Glomerular endothelial cell (primary cell): ENCODE results near the gene VGLL3. TPM values are rescaled to one million over a fixed set of nuclear protein-coding genes. Genes with fewer than 3 reads are reported as not detected.
"Not testable (repeated sequence)": the region's sequence is repeated elsewhere in the genome, so short reads cannot be mapped to it uniquely, and the experiment has no call there.

ENCODE experiments used
- DNase-seq: peaks from one replicate; pipeline ENCODE4 v3.0.0-alpha.2; 2011; ENCODE audit warnings: low read depth, low spot score; ENCODE audit errors: extremely low read depth
- total RNA-seq: library from RNA; depleted of rRNA; stranded (reverse); fragments of >200 nt; gene quantifications from 2 replicates; pipeline ENCODE4 v1.2.3, GENCODE V29; 2015

Gene VGLL3
- total RNA-seq, 1 donor from 2014 or later = 7.2 TPM

DNA sequence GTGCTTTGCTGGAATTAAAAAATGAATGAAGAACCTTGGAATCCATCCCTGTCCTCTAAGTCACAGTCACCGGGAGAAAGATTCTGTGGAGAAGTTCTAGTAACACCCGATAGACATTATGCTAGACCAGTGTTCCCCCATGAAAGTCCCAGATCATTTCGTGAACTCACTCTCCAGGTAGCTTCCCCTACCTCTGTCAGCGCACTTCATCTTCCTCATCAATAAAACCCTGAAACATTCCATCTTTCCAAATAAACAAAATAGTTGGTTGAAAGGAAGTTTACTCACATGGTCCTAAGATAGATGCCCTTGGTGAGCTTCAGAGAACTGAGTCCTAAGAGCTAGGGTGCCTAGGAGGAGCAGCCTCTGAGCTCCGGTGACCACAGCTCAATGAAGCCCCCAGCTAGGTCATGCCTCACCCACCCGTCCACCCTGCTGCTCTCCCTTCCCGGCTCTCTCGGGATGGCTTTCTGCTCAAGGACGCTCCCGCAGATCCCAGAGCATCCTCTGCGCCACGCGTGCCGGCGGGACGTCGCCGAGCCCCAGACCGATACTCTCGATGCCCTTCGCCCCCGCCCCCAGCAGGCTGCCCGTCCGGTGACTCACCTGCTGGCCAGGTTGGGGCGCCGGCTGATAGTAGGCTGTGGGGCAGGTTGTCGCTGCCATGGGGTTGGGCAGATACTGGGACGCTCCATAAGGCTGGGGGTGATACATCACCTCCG lies 776 bp downstream of the VGLL3 start:
- DNase-seq = no peak

DNA sequence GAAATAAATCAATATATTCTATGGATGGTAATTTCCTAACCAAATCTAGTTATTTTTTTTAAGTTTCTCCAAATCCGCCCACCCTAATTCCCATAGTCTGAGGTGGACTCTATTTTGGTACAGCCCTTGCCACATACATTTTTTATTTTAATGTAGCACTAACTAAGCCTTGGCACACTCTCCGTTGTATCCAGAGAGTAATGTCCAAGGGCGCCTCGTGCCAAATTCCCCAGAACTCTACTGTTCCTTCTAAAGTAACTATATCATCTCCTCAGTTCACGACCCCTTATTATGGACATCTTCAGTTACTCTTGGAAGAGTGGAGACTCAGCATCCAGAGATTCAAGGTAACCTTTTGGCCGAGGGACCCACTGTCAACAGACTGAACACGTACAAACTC lies 1.3 kb downstream of the VGLL3 start:
- DNase-seq = no peak

DNA sequence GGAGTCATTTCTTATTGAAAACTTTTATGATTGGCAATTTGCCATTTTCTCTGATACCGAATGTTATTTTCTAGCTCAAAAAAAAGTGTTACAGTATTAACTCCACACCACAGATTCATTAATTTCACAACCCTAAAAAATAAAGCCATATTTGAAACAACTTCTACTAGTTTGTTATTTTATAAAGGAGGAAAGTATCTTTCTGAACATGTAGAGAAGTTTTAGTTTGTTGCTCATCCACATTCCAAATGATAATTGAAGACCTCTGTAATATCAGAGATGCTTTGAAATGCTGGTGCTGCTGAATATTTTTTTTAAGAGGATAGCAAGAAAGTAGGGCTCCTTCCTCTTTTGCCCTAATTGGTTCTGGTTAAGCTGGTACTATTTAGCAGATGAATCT lies 1.9 kb downstream of the VGLL3 start:
- DNase-seq = no peak

- DNase-seq = no peak
Measured at GRCh38 chr3:86988235-86988634, 2.7 kb downstream of the VGLL3 start.

DNA sequence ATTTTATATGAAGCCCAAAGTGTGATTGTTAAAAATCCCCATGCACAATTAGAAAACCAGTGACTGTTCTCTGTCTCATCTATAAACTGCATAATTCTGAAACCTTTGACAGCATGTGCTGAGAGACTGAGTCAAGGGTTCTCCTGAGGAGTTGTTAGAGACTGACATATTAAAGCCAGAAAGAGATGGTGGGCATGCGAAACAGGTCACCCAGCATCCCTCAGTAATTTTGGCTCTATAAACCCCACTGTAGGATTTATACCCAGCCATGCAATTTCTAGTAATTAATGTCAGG lies 3.6 kb downstream of the VGLL3 start:
- DNase-seq = no peak

- DNase-seq = no peak
Measured at GRCh38 chr3:86986671-86987420, 4.1 kb downstream of the VGLL3 start.

GRCh38 chr3:86985181-86985826 lies 5.6 kb downstream of the VGLL3 start:
- no peak for DNase-seq

DNA sequence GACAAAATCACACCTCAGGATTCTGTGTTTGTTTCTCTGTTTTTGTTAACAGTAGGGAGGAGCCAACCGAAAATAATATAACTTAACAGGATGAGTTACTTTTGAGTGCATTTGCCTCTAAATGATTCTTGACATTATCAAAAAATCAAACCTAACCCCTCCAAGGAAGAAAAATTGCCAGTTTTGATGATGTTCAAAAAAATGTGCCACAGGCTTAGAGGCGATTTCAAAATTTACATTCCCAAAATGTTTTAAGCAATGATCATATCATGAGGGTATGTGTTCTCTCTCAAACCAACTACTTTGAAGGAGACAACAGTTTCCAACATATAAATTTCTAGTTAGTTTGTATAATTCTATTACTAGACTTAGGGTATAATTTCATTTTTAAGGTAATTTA lies 6.7 kb downstream of the VGLL3 start:
- DNase-seq = no peak

DNA sequence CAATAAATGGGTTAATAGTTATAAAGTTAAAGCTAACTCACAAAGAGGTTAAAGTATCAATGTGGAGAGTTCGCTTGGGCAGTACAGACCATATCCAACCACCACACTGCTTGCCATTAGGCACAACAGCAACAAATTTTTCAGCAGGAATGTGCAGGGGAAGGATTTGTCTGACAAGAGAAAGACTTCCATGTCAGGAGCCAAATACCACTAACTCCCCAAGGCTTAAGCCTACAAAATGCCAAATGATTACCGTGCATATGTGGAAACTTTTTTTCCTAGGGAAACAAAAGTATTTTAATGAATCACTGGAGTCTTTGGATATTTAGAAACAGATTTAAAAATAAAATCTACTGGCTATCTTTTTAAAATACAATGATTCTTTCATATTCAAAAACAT lies 8.1 kb downstream of the VGLL3 start:
- no peak for DNase-seq

GRCh38 chr3:86978111-86978551 lies 12.8 kb downstream of the VGLL3 start:
- DNase-seq = no peak

- no peak for DNase-seq
Measured at GRCh38 chr3:86976219-86976618, 14.7 kb downstream of the VGLL3 start.

DNA sequence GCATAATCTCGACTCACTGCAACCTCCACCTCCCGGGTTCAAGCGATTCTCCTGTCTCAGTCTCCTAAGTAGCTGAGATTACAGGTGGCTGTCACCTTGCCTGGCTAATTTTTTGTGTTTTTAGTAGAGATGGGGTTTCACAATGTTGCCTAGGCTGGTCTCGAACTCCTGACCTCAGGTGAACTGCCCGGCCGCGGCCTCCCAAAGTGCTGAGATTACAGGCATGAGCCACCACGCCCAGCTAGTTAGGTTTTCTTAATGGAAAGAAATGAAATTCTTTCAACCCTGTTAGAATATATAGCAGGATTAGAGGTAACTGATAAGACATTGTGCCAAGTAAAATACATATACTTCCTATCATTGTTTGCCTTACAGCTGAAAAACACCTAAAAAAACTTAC lies 16.8 kb downstream of the VGLL3 start:
- not testable (repeated sequence) for DNase-seq

- DNase-seq = no peak
Measured at GRCh38 chr3:86973440-86973839, 17.5 kb downstream of the VGLL3 start.

DNA sequence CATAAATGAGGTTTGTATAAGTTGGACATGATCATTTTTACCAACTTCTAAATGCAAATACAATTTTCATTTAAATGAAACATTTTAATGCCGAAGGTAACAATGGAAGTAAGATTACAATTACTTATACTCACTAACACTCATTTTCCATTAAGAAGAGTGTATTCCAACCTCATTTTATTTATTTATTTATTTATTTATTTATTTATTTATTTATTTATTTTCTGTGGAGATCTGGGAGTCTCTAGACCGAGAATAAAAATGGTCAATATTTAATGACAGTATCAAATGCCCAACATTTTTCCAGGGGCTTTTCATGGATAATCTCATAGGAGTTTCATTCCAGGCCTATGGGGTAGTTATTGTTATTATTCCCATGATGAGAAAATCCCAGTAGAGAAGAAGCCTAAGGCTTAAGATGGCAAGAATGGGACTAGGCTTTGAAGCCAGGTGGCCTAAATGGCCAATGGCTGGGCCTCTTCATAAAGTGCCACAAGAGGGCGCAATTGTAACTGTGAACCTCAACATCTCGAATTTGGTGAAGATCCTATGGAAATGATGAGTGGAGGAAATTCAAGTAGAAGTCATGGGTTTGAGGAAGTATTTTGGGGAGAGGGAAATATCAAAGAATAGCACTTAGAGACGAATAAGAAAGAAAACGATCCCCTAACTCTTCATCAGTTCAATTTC lies 21.3 kb downstream of the VGLL3 start:
- no peak for DNase-seq

DNA sequence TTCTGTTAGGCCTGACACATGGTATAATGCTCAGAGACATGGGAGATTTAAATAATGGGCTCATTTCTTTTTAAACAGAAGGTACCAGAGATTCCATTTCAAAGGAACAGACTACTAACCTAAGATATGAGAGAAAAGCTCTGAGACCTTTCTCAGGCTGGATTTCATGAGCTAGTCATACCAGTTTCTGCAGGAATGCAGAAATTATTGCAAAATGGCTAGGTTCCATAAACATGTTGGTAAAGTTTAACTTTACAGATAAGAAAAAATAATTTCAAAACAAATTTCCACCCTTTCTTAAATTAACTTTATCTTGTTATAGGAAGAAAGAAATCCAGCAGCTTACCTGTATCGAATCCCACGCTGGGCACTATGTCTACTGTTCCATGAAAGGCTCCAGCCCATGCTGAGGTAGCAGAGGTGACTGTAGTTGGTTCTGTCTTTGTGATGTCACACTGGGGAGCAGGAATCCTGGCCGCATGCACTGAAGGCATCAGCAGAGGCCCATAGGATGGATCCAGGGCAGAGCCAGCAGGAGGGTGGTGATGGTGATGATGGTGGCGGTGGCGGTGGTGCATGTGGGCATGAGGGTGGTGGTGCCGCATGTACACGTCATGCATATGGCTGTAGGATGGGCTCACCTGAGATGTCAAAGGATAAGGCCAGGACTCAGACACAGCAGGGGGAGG lies 22.6 kb downstream of the VGLL3 start:
- DNase-seq = no peak

DNA sequence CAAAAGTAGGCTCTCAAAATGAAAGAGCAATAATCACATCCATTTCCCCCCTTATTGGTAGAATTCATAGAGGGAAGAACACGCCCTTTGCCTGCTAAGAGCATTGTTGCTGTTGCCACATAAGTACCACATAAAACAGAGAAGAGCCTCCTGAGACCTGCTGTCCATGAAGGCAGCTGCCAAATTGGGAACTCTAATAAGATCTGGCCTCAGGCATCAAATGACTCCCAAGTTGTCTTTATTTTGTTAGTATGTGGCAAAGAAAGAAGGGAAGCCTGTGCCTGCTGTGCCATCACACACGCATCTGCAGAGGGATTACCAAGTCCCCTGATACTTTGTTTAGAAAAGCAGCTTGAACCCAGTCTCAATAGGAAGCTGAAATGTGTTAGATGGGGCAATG lies 23.9 kb downstream of the VGLL3 start:
- no peak for DNase-seq

DNA sequence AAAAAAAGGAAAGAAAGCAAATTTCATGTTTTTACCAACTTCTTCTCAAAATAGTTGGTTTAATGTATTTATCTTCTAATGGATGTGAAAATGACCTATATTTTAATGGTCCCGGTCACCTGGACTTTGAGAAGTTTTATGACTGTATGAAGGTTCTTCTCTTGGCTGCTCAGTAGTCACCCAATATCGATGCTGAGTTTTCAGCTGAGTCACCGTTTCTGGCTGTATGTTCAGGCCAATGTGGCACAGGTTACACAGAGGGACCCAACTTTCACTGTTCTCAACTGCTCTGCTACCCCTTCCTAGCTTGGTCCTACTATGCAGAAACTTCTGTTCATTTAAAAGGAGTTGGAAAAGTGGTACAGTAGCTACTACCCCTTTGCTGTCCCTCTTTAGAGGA lies 25.8 kb downstream of the VGLL3 start:
- no peak for DNase-seq

- DNase-seq = no peak
Measured at GRCh38 chr3:86963611-86964010, 27.3 kb downstream of the VGLL3 start.

- no peak for DNase-seq
Measured at GRCh38 chr3:86961297-86961696, 29.7 kb downstream of the VGLL3 start.

DNA sequence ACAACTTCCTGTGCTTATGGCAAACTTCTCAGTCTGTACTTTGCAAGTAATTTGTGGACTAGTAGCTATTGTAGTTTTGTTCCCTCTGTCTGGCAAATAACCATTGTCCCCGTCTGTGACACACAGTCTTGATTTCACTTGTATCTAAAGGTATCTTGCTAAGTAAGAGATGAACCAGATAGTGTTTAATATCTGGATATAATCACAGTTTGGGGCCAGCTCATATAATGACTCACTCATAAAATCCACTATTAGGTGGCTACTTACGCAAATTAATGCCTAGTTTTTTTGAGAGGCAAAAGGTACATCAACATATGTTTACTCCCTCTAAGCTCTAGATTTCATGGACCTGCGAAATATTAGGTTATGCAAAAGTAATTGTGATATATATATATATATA lies 30.4 kb downstream of the VGLL3 start:
- no peak for DNase-seq

DNA sequence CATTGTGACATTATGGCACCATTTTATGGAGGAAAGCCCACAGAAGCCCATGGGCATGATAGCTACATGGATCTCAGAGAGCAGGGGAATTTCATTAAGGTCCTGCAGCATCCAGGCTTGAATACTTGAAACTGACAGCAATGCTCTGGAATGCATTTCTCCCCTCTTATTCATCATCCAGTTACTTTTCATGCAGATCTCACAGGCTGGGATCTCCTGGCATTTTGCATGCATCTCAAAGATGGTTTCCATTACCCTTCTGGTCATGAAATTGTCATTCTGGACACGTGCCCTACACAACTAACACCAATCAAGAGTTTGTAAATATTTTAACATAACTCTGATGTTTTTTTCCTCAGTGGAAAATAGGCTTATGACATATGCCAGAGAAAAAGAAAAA lies 32.4 kb downstream of the VGLL3 start:
- DNase-seq = no peak
